SHP77 treated with DMSO at 0.1 percent for 48 hours (cell line): ENCODE data around the gene BICD1.

Source experiments
- DNase-seq: peaks from one replicate; lab custom pipeline; 2025; lab: John Stamatoyannopoulos, UW

The BICD1 gene

GRCh38 chr12:32281098-32281497 is 174.5 kb downstream of the BICD1 start:
- DNase-seq = no peak

- no peak for DNase-seq
These were observed 177.9 kb downstream of the BICD1 start for GRCh38 chr12:32284561-32284960.

- no peak for DNase-seq
These were observed 178.4 kb downstream of the BICD1 start for GRCh38 chr12:32285021-32285420.

GRCh38 chr12:32285489-32285888 is 178.8 kb downstream of the BICD1 start:
- DNase-seq = no peak

GRCh38 chr12:32290411-32290810 is 183.8 kb downstream of the BICD1 start:
- DNase-seq = no peak

GRCh38 chr12:32292151-32292550 is 185.5 kb downstream of the BICD1 start:
- no peak for DNase-seq

- DNase-seq = no peak
These were observed 187.3 kb downstream of the BICD1 start for GRCh38 chr12:32293808-32294419.

GRCh38 chr12:32296567-32296966 is 189.9 kb downstream of the BICD1 start:
- DNase-seq = no peak

GRCh38 chr12:32298917-32299316 is 192.3 kb downstream of the BICD1 start:
- DNase-seq = no peak

- DNase-seq = no peak
These were observed 194.6 kb downstream of the BICD1 start for GRCh38 chr12:32301216-32301615.

- peak; percentile 5 for DNase-seq
These were observed 195.8 kb downstream of the BICD1 start for GRCh38 chr12:32302218-32303173.

- DNase-seq = no peak
These were observed 196.5 kb downstream of the BICD1 start for GRCh38 chr12:32303174-32303549.

- DNase-seq = peak; percentile 11
These were observed 198.5 kb downstream of the BICD1 start for GRCh38 chr12:32305163-32305562.

- no peak for DNase-seq
These were observed 200.7 kb downstream of the BICD1 start for GRCh38 chr12:32307326-32307725.

- no peak for DNase-seq
These were observed 203.4 kb downstream of the BICD1 start for GRCh38 chr12:32309811-32310736.

- DNase-seq = peak; percentile 6
These were observed 205.5 kb downstream of the BICD1 start for GRCh38 chr12:32312049-32312670.

GRCh38 chr12:32322354-32322753 is 215.7 kb downstream of the BICD1 start:
- DNase-seq = no peak

GRCh38 chr12:32331133-32331532 is 224.5 kb downstream of the BICD1 start:
- no peak for DNase-seq

GRCh38 chr12:32332446-32332845 is 225.8 kb downstream of the BICD1 start:
- DNase-seq = no peak

GRCh38 chr12:32334371-32334777 is 227.7 kb downstream of the BICD1 start:
- no peak for DNase-seq

GRCh38 chr12:32336261-32336660 is 229.6 kb downstream of the BICD1 start:
- DNase-seq = no peak

- no peak for DNase-seq
These were observed 236.8 kb downstream of the BICD1 start for GRCh38 chr12:32343496-32343895.
